Small intestine (tissue), 7 donors: ENCODE measurements around the gene OSBPL10. TPM values are rescaled to one million over a fixed set of nuclear protein-coding genes. Genes with fewer than 3 reads are reported as not detected.

Source experiments
- DNase-seq, 2 donors: peaks; one replicate each; pipeline versions ENCODE4 v3.0.0 to v3.0.0-alpha.2; 2013
- FAIRE-seq: peaks from 2 replicates; lab custom pipeline; 2012; peaks lifted over from hg19 to GRCh38; lab: Jason Lieb, UNC
- H3K27ac ChIP-seq, 3 donors: one replicate each; pipeline ENCODE4 v1.5.1; 2013; ENCODE audit warnings: low read length in 2 of 3, mild to moderate bottlenecking in 2 of 3, control low read depth in 1 of 3, inconsistent platforms in 1 of 3, low read depth in 1 of 3, moderate library complexity in 1 of 3
- H3K27me3 ChIP-seq, 3 donors: one replicate each; pipeline ENCODE4 v1.6.1; 2013; ENCODE audit warnings: low read length in 3 of 3, inconsistent platforms in 1 of 3; ENCODE audit not compliant: control insufficient read depth in 3 of 3, insufficient read depth in 3 of 3
- H3K36me3 ChIP-seq, 3 donors: one replicate each; pipeline ENCODE4 v1.6.1; 2013; ENCODE audit warnings: low read length in 3 of 3, inconsistent platforms in 1 of 3, low read depth in 1 of 3, mild to moderate bottlenecking in 1 of 3, moderate library complexity in 1 of 3; ENCODE audit not compliant: control insufficient read depth in 3 of 3, insufficient read depth in 2 of 3
- H3K4me1 ChIP-seq, 3 donors: one replicate each; pipeline ENCODE4 v1.6.1; 2013; ENCODE audit warnings: low read length in 2 of 3, inconsistent platforms in 1 of 3, low read depth in 1 of 3, mild to moderate bottlenecking in 1 of 3, moderate library complexity in 1 of 3; ENCODE audit not compliant: control insufficient read depth in 3 of 3, insufficient read depth in 2 of 3
- H3K4me3 ChIP-seq, 3 donors: one replicate each; pipeline ENCODE4 v1.5.1; 2013; ENCODE audit warnings: low read length in 3 of 3, control low read depth in 1 of 3, inconsistent platforms in 1 of 3, low read depth in 1 of 3, mild to moderate bottlenecking in 1 of 3, moderate library complexity in 1 of 3
- H3K9me3 ChIP-seq, 2 donors: one replicate each; pipeline ENCODE4 v1.6.1; 2013; ENCODE audit warnings: low read depth in 1 of 2, low read length in 1 of 2; ENCODE audit not compliant: control insufficient read depth in 2 of 2, insufficient read depth in 1 of 2
- WGBS, 3 donors: extraction: QIAGEN DNeasy Blood & Tissue Kit; methylation state at CpG; one replicate each; pipeline ENCODE4 v1.1.7; 2013; 5-methylcytosine and 5-hydroxymethylcytosine counted together
- polyA plus RNA-seq, 4 donors: library from polyadenylated mRNA; stranded (reverse) in 3 of 4; unstranded in 1 of 4; fragments of 200-250 nt in 3 of 4; fragments of 120-200 nt in 1 of 4; gene quantifications; one replicate each; pipeline versions ENCODE4 v1.2.1 to v1.2.3, GENCODE V29; 2013
- donor health status: healthy with polysubstance abuse.
- donor health status: control.
- donor health status: control.
- donor health status: Bipolar disorder and iron deficiency.
- donor health status: healthy.

OSBPL10 gene
- polyA plus RNA-seq, 4 donors, result 1.4 to 8.6 (median 3.8) TPM

- WGBS, 3 donors, result 89 to 96% (median 94%) methylated on average over 4 of the region's 4 CpGs
- Histone ChIP-seq H3K36me3 (no peaks in the 10 kb centered on the region), H3K4me3 (no peak overlapping the region), H3K4me1 (peaks cover 0 to 4% (median 2%) of the 10 kb centered on the region in 3 donors), H3K27me3 (no peaks in the 10 kb centered on the region), H3K9me3 (peaks cover 0 to 3% of the 10 kb centered on the region in 2 donors), H3K27ac (no peak overlapping the region)
- DNase-seq (no peak), FAIRE-seq (no peak)
Measured at GRCh38 chr3:31984321-31984720, 3.3 kb upstream of the OSBPL10 start.

GRCh38 chr3:31980530-31981205, 394 bp downstream of the OSBPL10 start:
- WGBS, 3 donors, result 0 to 1% (median 1%) methylated on average over 35 to 66 of the region's 66 CpGs
- Histone ChIP-seq H3K27me3 (no peaks in the 10 kb centered on the region), H3K27ac (peak overlapping the region; percentile 86 to 99 (median 96)), H3K36me3 (no peaks in the 10 kb centered on the region), H3K9me3 (no peaks in the 10 kb centered on the region), H3K4me1 (peaks cover 0 to 11% (median 2%) of the 10 kb centered on the region in 3 donors), H3K4me3 (peak overlapping the region; percentile 73 to 83 (median 74))
- peak; percentile 78 to 87 for DNase-seq
- FAIRE-seq, result no peak

- DNase-seq (peak in 1 of 2 donors; percentile 45), FAIRE-seq (no peak)
- H3K27me3 ChIP-seq, result no peaks in the 10 kb centered on the region
- no peak overlapping the region for H3K4me3 ChIP-seq
- H3K4me1 ChIP-seq, result peaks cover 0 to 15% (median 2%) of the 10 kb centered on the region in 3 donors
- 22 to 42% (median 31%) methylated on average over 5 of the region's 5 CpGs for WGBS, 3 donors
- peak overlapping the region in 1 of 3 donors; percentile 1 for H3K27ac ChIP-seq
- H3K9me3 ChIP-seq, result no peaks in the 10 kb centered on the region
- no peaks in the 10 kb centered on the region for H3K36me3 ChIP-seq
Measured at GRCh38 chr3:31979001-31979697, 1.9 kb downstream of the OSBPL10 start.

- Histone ChIP-seq H3K9me3 (no peaks in the 10 kb centered on the region), H3K36me3 (no peaks in the 10 kb centered on the region), H3K4me3 (no peak overlapping the region), H3K4me1 (peaks cover 0 to 15% (median 2%) of the 10 kb centered on the region in 3 donors), H3K27me3 (no peaks in the 10 kb centered on the region), H3K27ac (no peak overlapping the region)
- FAIRE-seq (no peak), DNase-seq (no peak)
- 73 to 83% (median 76%) methylated on average over 4 of the region's 4 CpGs for WGBS, 3 donors
Measured at GRCh38 chr3:31978553-31978952, 2.5 kb downstream of the OSBPL10 start.

GRCh38 chr3:31977736-31978135, 3.3 kb downstream of the OSBPL10 start:
- Histone ChIP-seq H3K9me3 (no peaks in the 10 kb centered on the region), H3K4me3 (no peak overlapping the region), H3K27me3 (no peaks in the 10 kb centered on the region), H3K36me3 (no peaks in the 10 kb centered on the region), H3K27ac (no peak overlapping the region), H3K4me1 (peaks cover 0 to 15% (median 2%) of the 10 kb centered on the region in 3 donors)
- DNase-seq, result no peak
- 82 to 83% (median 83%) methylated on average over 2 of the region's 2 CpGs for WGBS, 3 donors
- no peak for FAIRE-seq

GRCh38 chr3:31976302-31976701, 4.8 kb downstream of the OSBPL10 start:
- H3K27me3 ChIP-seq, result no peaks in the 10 kb centered on the region
- no peaks in the 10 kb centered on the region for H3K36me3 ChIP-seq
- DNase-seq (no peak), FAIRE-seq (no peak)
- WGBS, 3 donors, result 71 to 82% (median 80%) methylated on average over 2 of the region's 2 CpGs
- no peak overlapping the region for H3K27ac ChIP-seq
- H3K9me3 ChIP-seq, result no peaks in the 10 kb centered on the region
- H3K4me3 ChIP-seq, result no peak overlapping the region
- peaks cover 0 to 15% (median 2%) of the 10 kb centered on the region in 3 donors for H3K4me1 ChIP-seq

- WGBS, 3 donors, result 52 to 65% (median 56%) methylated on average over 5 of the region's 5 CpGs
- H3K27me3 ChIP-seq, result no peaks in the 10 kb centered on the region
- no peak overlapping the region for H3K4me3 ChIP-seq
- DNase-seq (peak in 1 of 2 donors; percentile 31), FAIRE-seq (no peak)
- H3K9me3 ChIP-seq, result no peaks in the 10 kb centered on the region
- H3K36me3 ChIP-seq, result no peaks in the 10 kb centered on the region
- no peak overlapping the region for H3K27ac ChIP-seq
- peaks cover 0 to 15% (median 2%) of the 10 kb centered on the region in 3 donors for H3K4me1 ChIP-seq
Measured at GRCh38 chr3:31974964-31975363, 6.1 kb downstream of the OSBPL10 start.

- no peak overlapping the region for H3K27ac ChIP-seq
- DNase-seq (peak in 1 of 2 donors; percentile 31), FAIRE-seq (no peak)
- H3K4me3 ChIP-seq, result no peak overlapping the region
- no peaks in the 10 kb centered on the region for H3K36me3 ChIP-seq
- H3K9me3 ChIP-seq, result no peaks in the 10 kb centered on the region
- WGBS, 3 donors, result 70 to 81% (median 73%) methylated on average over 5 of the region's 5 CpGs
- H3K27me3 ChIP-seq, result no peaks in the 10 kb centered on the region
- H3K4me1 ChIP-seq, result peaks cover 0 to 13% (median 0%) of the 10 kb centered on the region in 3 donors
Measured at GRCh38 chr3:31974471-31974870, 6.6 kb downstream of the OSBPL10 start.
